Right lobe of liver (tissue), 4 donors: Measurements from ENCODE around the gene VAT1.

Experiments
- CTCF ChIP-seq, 4 donors: fragments of 200-600 bp in 3 of 4; fragments of 450-650 bp in 1 of 4; IDR thresholded peaks; one replicate each; pipeline versions ENCODE4 v1.5.1 to v1.8.0; 2016 to 2022; ENCODE audit warnings: antibody characterized with exemption in 4 of 4, mild to moderate bottlenecking in 2 of 4
- POLR2A ChIP-seq: fragments of 450-650 bp; IDR thresholded peaks from one replicate; pipeline ENCODE4 v1.6.1; 2017; ENCODE audit warnings: antibody characterized with exemption, mild to moderate bottlenecking
- donor health status: DM: no; HTN: no; CAD: no.
- donor health status: DM: no; HTN: no; CAD: no.
- donor health status: DM: no; HTN: yes; CAD: no.

GRCh38 chr17:42997984-42998938 is 23.9 kb downstream of the VAT1 start, which contains the start of gene RPL27:
- TF ChIP-seq CTCF (IDR thresholded peaks at IDR 0.05) (peak; percentile 77 to 92 (median 88)), POLR2A (peak; percentile 77)
